SK-N-SH treated with all-trans-retinoic acid at 6 μM for 48 hours (cell line): ENCODE results near the gene ZNF774.
"Not testable (repeated sequence)": the region's sequence is repeated elsewhere in the genome, so short reads cannot be mapped to it uniquely, and the experiment has no call there.

Experiments
- ATAC-seq: fragments of 200-7000 bp; cut with Tn5 transposase; 3 replicates; pipeline ENCODE4 v1.9.1; 2020; ENCODE audit warnings: mild to moderate bottlenecking, moderate library complexity
- ARNTL ChIP-seq: fragments of 450-650 bp; formaldehyde crosslinking; IDR thresholded peaks from 2 replicates; pipeline ENCODE4 v1.5.0; 2020; ENCODE audit warnings: low read depth, mild to moderate bottlenecking, moderate library complexity, borderline replicate concordance
- BACH2 ChIP-seq: fragments of 250-450 bp; sonication (Bioruptor Pico); IDR thresholded peaks from 2 replicates; pipeline ENCODE4 v1.9.0; 2021; ENCODE audit warnings: mild to moderate bottlenecking, borderline replicate concordance
- CREB5 ChIP-seq: fragments of 250-450 bp; sonication (Bioruptor Pico); IDR thresholded peaks from 2 replicates; pipeline ENCODE4 v1.5.1; 2020; ENCODE audit warnings: low read depth, mild to moderate bottlenecking, moderate library complexity
- CSDC2 ChIP-seq: fragments of 250-450 bp; sonication (Bioruptor Pico); IDR thresholded peaks from 2 replicates; pipeline ENCODE4 v1.5.0; 2020; ENCODE audit warnings: mild to moderate bottlenecking, moderate library complexity
- CSRNP3 ChIP-seq: fragments of 250-450 bp; sonication (Bioruptor Pico); IDR thresholded peaks from 2 replicates; pipeline ENCODE4 v1.5.1; 2021; ENCODE audit warnings: mild to moderate bottlenecking, moderate library complexity
- ESRRG ChIP-seq: fragments of 250-450 bp; sonication (Bioruptor Pico); IDR thresholded peaks from 2 replicates; pipeline ENCODE4 v1.6.1; 2021; ENCODE audit warnings: mild to moderate bottlenecking
- GLIS3 ChIP-seq: fragments of 250-450 bp; sonication (Bioruptor Pico); IDR thresholded peaks from 2 replicates; pipeline ENCODE4 v1.5.0; 2020; ENCODE audit warnings: mild to moderate bottlenecking, moderate library complexity
- ISL1 ChIP-seq: fragments of 250-450 bp; sonication (Bioruptor Pico); IDR thresholded peaks from 2 replicates; pipeline ENCODE4 v2.1.2; 2022; ENCODE audit warnings: mild to moderate bottlenecking, moderate library complexity
- OSR1 ChIP-seq: fragments of 250-450 bp; sonication (Bioruptor Pico); IDR thresholded peaks from 2 replicates; pipeline ENCODE4 v1.8.0; 2022; ENCODE audit warnings: moderate library complexity, mild to moderate bottlenecking, inconsistent platforms
- POU6F1 ChIP-seq: fragments of 250-450 bp; sonication (Bioruptor Pico); IDR thresholded peaks from 2 replicates; pipeline ENCODE4 v1.8.0; 2021; ENCODE audit warnings: low read depth, mild to moderate bottlenecking, moderate library complexity, borderline replicate concordance
- PPARA ChIP-seq: fragments of 250-450 bp; sonication (Bioruptor Pico); IDR thresholded peaks from 2 replicates; pipeline ENCODE4 v1.5.0; 2020; ENCODE audit warnings: mild to moderate bottlenecking, borderline replicate concordance
- TCF4 ChIP-seq: fragments of 250-450 bp; sonication (Bioruptor Pico); IDR thresholded peaks from 2 replicates; pipeline ENCODE4 v1.8.0; 2021; ENCODE audit warnings: mild to moderate bottlenecking, moderate library complexity, borderline replicate concordance
- TOX ChIP-seq: fragments of 250-450 bp; sonication (Bioruptor Pico); IDR thresholded peaks from 2 replicates; pipeline ENCODE4 v1.8.0; 2021; ENCODE audit warnings: mild to moderate bottlenecking, moderate library complexity, borderline replicate concordance
- TSHZ2 ChIP-seq: fragments of 250-450 bp; sonication (Bioruptor Pico); IDR thresholded peaks from 2 replicates; pipeline ENCODE4 v1.5.0; 2020; ENCODE audit warnings: mild to moderate bottlenecking, moderate library complexity
- ZFP3 ChIP-seq: fragments of 250-450 bp; sonication (Bioruptor Pico); IDR thresholded peaks from 2 replicates; pipeline ENCODE4 v1.5.0; 2020; ENCODE audit warnings: mild to moderate bottlenecking, moderate library complexity
- ZNF565 ChIP-seq: fragments of 450-650 bp; formaldehyde crosslinking; conservative IDR thresholded peaks from 2 replicates; pipeline ENCODE4 v1.5.0; 2020; ENCODE audit warnings: low read depth, mild to moderate bottlenecking, moderate library complexity
- ZNF70 ChIP-seq: fragments of 450-650 bp; formaldehyde crosslinking; IDR thresholded peaks from 2 replicates; pipeline ENCODE4 v1.5.0; 2020; ENCODE audit warnings: mild to moderate bottlenecking, moderate library complexity
- ZNF8 ChIP-seq: fragments of 450-650 bp; formaldehyde crosslinking; IDR thresholded peaks from 2 replicates; pipeline ENCODE4 v1.5.0; 2020; ENCODE audit warnings: mild to moderate bottlenecking, moderate library complexity

Gene ZNF774

GRCh38 chr15:90343302-90343790 is 8.7 kb upstream of the ZNF774 start:
- ATAC-seq = peak; percentile 71
- TF ChIP-seq TCF4 (CRISPR knock-in tag) = no peak
- no peak for TF ChIP-seq ZFP3 (CRISPR knock-in tag)
- TF ChIP-seq CREB5 (CRISPR knock-in tag) = no peak
- TF ChIP-seq CSRNP3 (CRISPR knock-in tag) = no peak
- no peak for TF ChIP-seq POU6F1 (CRISPR knock-in tag)
- TF ChIP-seq ESRRG (CRISPR knock-in tag) = no peak
- TF ChIP-seq ZNF70 (CRISPR knock-in tag) = no peak
- TF ChIP-seq PPARA (CRISPR knock-in tag) = no peak
- no peak for TF ChIP-seq ZNF8 (CRISPR knock-in tag)
- TF ChIP-seq ZNF565 (CRISPR knock-in tag) = no peak
- no peak for TF ChIP-seq TSHZ2 (CRISPR knock-in tag)
- no peak for TF ChIP-seq CSDC2 (CRISPR knock-in tag)
- no peak for TF ChIP-seq ISL1 (CRISPR knock-in tag)
- TF ChIP-seq ARNTL (CRISPR knock-in tag) = no peak
- TF ChIP-seq TOX (CRISPR knock-in tag) = no peak

GRCh38 chr15:90344662-90345061 is 7.4 kb upstream of the ZNF774 start:
- TF ChIP-seq CSRNP3 (CRISPR knock-in tag) = no peak
- ATAC-seq = no peak

- TF ChIP-seq ZNF8 (CRISPR knock-in tag) (no peak), OSR1 (no peak), CSDC2 (CRISPR knock-in tag) (no peak), POU6F1 (CRISPR knock-in tag) (no peak), BACH2 (CRISPR knock-in tag) (no peak), TCF4 (CRISPR knock-in tag) (no peak), GLIS3 (CRISPR knock-in tag) (no peak), TSHZ2 (CRISPR knock-in tag) (no peak), ZFP3 (CRISPR knock-in tag) (no peak), ZNF70 (CRISPR knock-in tag) (no peak), ZNF565 (CRISPR knock-in tag) (no peak), ESRRG (CRISPR knock-in tag) (no peak), CREB5 (CRISPR knock-in tag) (no peak)
- ATAC-seq = no peak
Observed at GRCh38 chr15:90345857-90346256, 6.2 kb upstream of the ZNF774 start.

- ATAC-seq = not testable (repeated sequence)
Observed at GRCh38 chr15:90347431-90348065, 4.5 kb upstream of the ZNF774 start.
